NCI-H446 (cell line): ENCODE results near the gene NUP153.

Experiments used
- DNase-seq, 2 experiments: peaks; one replicate each; lab custom pipeline; 2025; lab: John Stamatoyannopoulos, UW

NUP153 gene

DNA sequence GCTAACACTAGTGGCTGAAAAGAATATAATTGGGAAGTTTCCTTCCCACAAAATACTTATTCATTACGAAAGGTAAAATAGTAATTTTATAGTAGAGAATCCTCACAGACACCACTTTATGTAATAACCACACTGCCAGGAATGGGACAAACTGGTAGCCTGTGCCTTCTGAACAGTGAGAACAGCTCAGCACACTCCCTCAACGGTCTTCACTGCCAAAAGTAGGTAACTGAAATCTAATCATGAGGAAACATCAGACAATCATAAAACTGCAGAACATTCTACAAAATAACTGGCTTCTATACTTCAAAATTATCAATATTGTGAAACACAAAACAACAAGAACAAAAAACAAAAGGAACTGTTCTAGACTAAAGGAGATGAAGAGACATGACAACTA, 44.1 kb downstream of the NUP153 start:
- DNase-seq: no peak

DNA sequence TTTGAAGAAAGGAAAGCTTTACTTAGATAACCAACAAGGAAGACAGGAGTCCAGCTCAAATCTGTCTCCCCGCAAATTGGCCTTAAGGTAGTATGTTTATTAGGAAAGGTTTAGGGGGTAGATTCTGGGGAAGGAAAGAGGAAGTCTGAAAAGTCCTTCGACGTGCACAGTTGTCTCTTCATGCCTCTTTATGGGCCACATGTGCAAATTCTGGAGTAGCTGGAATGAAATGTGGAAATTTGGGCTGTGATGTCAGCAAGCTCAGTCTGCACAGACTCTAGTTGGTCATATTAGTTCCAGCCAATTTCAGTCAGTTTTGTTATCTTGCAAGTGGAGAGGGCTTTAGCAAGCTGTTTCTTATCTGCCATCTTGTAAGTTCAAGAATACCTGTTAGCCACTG, 50.1 kb downstream of the NUP153 start:
- DNase-seq: no peak

DNA sequence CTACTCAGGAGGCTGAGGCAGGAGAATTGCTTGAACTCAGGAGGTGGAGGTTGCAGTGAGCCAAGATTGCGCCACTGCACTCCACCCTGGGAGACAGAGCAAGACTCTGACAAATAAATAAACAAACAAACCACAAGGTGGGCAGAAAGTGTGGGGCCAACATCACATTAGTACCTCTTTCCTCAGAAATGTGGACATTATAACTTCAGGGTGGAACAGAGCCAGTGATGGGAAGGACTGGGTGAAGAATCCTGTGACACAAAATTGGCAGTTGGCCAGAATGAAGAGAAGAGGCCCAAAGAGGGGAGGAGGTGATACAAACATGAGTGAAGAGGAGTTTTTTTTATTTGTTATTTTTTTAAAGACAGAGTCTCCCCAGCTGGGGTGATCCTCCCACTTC, 50.6 kb downstream of the NUP153 start:
- peak in 1 of 2 experiments; percentile 28 for DNase-seq

DNA sequence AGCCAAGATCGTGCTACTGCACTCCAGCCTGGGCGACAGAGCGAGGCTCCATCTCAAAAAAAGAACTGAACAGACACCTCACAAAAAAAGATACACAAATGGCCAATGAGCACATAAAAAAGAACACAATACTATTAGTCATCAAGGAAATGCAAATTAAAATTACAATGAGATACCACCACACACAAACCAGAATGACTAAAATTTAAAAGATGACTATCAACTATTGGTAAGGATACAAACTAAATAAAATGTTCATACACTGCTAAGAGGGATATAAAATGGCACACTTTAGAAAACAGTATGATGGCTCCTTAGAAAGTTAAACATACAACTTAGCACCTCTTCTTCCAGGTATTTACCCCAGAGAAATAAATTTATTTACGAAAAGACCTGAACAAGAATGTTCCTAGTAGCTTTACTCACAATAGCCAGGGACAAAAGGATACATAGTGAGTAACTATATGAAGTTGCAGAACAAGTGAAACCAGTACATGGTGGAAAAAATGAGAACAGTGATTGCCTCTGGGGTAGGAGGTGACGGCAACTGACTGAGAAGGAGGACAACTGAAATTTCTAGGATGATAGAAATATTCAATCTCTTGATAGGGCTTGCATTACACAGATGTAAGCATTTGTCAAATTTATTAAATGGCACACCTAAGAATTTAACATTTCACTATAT, 53.4 kb downstream of the NUP153 start:
- no peak for DNase-seq

DNA sequence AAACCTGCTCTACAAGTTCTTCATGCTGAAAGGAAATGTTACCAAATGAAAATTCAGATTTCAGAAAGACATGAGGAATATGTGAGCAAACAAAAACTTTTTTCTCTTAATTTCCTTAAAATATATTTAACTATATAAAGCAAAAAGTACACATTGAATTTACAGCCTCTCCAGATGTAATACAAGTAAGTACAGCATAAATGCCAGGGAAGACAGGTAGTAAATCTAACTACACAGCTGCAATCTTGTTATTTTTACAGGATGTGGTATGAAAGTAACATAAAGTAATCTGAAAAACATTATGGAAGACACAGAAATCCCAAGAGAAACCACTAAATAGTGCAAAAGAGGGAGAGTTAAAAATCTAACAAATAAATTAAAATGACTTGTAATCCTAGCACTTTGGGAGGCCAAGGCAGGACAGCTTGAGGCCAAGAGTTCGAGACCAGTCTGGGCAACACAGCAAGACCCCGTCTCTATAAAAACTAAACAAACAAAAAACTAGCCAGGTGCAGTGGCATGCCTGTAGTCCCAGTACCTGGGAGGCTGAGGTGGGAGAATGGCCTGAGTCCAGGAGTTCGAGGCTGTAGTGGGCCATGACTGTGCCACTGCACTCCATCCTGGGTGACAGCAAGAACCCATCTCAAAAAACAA, 55.9 kb downstream of the NUP153 start:
- DNase-seq: no peak

DNA sequence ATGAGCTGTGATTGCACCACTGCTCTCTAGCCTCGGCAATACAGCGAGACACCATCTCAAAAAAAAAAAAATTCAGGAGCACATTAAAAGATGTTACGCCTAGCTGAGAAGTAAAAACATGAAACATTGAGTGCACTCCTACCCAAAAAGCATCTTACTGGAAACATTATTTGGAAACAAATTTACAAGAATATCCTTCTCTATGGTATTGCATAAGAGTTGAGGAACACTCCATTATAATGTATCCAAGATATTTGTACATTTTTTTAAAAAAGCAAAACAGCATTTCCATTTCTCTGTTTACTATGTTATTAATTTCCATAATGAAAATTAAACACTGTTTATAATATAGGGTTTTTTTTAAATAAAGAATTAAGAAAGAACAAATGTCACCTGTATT, 58.0 kb downstream of the NUP153 start:
- no peak for DNase-seq

DNA sequence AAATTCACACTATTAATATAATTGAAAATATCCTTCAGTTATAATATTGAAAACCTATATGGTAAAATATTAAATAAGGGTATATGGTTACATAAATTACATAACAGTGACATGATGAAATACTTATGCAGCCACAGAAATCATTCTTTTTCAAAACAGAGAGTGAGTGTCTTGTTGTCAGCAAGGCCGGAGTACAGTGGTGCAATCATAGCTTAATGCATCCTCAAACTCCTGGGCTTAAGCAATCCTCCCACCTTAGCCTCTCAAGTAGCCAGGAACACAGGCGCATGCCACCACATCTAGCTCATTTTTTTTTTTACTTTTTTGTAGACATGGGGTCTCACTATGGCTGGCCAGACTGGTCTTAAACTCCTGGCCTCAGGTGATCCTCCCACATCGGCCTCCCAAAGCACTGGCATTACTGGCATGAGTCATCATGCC, 66.2 kb downstream of the NUP153 start:
- DNase-seq: no peak

DNA sequence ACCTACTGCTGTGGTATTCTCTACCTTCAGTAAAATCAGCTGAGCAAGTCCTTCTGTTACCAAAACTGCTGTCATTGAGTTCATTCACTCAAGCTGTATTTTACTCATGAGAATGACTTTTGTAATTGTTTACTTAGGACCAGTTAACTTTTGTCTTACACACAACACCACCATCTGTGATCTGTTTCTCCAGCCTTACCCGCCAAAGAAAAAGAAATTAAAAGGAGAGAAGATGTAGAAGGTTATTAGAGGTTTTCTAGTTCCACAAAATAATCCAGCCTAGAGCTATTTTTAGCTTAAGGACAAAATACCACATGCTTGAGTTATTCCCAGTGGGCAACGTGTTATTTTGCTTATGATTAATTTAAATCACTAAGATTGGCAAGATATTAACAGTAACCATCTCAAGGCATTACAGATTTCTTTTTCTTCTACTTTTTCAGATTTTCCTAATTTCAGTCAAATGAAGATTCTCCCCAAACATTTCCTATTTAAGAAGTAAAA, 68.5 kb downstream of the NUP153 start:
- no peak for DNase-seq

DNA sequence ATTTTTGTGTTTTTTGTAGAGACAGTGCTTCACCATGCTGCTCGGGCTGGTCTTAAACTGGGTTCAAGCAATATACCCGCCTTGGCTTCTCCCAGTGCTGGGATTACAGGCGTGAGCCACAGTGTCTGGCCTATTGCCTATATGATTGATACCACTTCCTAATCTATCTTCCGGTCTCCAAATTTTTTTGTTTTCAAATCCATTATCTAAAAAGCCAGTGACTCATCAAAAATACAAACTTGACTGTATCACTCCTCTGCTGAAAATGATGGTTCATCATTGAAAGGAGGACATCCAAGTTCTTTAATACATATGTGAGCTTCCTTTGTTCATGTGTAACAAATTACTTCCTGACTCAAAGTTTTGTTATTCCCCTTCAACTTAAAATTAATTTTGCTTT, 71.2 kb downstream of the NUP153 start:
- no peak for DNase-seq

DNA sequence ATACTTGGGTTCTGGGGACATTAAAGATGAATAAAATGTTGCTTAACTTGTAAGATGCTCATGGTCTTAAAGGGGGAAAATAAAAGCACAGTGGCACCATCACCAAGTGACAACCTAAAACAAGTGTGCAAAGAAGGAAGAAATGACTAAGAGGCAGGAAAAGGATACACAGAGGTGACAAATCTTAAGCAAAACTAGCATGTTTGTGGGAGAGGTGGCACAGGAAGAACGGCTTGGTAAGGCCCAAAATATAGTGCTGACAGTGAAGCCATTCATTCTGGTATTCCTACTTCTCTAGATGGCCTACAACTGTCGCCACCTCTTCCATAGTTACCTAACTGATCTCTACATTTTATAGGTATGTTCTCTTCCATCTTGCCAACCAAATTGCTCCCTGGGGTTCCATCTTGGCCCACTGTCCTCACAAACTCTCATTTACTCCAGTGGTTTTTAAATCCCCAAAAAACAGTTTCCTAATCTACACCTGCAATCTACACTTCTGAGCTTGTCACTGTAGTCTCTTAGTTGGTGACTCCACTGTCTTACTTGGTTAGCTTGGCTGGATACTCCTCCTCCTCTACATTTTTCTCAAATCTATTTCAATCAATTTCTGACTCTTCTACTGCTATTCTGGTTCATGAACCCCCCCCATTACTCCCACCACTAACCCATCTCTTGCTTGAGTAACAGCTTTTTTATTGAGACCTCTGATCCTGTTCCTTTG, 73.1 kb downstream of the NUP153 start:
- DNase-seq: no peak

DNA sequence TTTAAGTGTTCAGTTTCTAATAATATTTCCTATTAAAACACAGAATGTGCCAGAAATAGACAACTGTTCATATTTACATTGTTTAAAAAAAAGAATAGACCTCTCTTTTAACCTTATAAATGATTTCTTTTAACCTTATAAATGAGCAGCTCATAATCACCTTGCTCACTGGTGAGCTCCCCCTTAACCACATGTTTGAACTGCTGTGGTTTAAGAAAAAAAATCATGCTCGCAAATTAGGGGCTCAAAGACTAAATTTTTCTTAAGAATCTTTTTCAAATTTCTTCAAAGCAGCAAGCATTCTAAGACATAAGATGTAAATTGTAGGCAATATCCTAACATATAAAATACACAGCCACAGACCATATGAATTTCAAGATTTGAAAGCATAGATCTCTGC, 73.8 kb downstream of the NUP153 start:
- DNase-seq: no peak

DNA sequence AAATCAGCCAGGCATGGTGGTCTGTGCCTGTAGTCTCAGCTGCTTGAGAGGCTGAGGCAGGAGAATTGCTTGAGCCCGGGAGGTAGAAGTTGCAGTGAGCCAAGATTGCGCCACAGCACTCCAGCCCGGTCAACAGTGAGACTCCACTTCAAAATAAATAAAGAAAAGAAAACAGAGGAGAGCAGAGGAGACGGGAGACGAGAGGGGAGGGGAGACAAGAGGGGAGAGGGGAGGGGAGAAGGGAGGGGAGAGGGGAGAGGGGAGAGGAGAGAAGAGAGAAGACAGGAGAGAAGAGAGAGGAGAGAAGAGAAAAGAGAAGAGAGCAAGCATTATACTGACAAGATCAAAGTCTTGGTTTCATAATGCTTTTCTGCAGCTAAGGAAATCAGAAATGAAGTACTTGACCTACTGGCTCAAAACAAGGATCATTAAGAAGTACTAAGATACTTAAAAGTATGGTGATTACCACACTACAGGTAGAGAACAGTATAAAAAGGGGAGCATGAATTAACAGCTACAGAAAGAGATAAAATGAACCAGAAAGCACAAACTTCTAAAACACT, 76.1 kb downstream of the NUP153 start:
- DNase-seq: no peak

DNA sequence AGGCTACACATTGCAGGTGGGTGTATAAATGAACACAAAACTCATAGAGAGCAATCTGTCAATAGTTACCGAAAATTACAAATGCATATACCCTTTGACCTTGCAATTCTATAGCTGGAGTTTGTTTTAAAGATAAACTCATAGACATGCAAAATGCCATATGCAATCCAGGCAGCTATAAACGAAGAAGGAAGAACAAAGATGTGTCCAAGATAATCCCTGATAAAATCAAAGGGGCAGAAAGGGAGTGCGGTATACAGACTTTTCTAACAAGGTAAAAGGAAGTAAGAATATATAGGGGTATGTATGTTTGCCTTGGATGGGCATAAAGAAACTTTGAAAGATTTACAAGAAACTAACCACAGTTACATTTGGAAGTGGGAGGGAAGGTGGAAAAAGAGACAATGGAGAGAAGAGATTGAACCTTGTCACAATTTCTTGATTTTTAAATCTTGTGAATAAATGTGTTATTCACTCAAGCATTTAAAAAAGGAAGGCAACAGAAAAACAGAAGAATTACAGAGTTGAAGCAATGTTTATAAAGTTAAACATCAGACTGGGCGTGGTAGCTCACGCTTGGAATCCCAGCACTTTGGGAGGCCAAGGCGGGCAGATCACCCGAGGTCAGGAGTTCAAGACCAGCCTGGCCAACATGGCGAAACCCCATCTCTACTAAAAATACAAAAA, 76.8 kb downstream of the NUP153 start:
- DNase-seq: no peak

DNA sequence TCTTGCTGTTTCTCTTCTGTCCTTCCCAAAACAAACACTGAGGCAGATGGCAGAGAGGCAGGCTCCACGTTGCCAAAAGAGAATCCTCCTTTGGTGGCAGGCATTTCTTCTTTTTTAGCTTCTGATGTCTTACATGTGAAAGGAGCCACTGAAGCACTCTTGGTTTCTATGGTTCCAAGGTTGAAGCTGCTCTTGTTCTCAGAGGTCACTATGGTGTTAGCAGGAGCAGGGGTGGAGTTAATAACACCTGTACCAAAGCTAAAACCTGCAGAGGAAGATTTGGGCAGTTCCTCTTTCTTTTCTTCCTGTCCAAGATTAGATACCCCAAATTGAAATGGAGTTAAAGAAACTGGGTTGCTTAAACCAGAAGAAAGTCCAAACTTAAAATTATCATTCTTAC, 77.9 kb downstream of the NUP153 start:
- peak; percentile 11 to 21 for DNase-seq

DNA sequence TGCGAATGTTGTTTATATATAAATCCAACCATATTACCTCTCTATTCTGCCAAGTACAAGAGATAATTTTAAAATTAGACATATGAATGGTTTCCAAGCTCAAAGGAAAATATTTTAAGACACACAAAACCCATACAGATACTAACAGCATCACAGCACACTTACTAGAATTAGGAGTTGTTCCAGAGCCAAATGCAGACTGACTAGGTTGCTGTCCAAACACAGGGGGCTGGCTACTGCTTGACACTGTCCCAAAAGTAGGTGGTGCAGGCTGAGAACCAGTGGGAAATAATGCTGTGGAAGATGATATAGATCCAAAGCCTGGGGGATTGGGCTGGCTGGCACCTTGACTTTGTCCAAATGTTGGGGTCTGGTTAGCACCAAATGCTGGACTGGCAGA, 82.3 kb downstream of the NUP153 start:
- no peak for DNase-seq

DNA sequence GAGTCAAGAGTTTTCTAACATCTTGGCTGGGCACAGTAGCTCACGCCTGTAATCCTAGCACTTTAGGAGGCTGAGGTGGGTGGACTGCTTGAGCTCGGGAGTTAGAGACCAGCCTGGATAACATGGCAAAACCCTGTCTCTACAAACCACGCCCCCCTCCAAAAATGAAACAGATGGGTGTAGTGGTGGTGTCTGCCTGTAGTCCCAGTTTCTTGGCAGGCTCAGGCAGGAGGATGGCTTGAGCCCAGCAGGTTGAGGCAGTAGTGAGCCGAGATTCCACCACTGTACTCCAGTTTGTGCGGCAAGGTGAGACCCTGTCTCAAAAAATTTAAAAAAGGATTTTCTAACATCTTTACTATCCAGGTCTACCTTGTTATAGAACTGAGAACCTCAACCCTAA, 84.6 kb downstream of the NUP153 start:
- DNase-seq: peak; percentile 67 to 79

DNA sequence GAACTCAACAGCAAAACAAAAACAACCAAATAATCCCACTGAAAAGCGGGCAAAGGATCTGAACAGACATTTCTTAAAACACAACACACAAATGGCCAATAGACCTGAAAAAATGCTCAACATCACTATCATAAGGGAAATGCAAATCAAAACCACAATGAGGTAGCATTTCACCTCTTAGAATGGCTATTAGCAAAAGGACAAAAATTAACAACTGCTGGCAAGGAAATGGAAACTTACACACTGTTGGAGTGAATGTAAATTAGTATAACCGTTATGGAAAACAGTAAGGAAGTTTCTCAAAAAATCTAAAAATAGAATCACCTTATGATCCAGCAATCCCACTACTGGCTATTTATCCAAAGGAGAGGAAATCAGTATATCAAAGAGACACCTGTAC, 85.7 kb downstream of the NUP153 start:
- DNase-seq: no peak

DNA sequence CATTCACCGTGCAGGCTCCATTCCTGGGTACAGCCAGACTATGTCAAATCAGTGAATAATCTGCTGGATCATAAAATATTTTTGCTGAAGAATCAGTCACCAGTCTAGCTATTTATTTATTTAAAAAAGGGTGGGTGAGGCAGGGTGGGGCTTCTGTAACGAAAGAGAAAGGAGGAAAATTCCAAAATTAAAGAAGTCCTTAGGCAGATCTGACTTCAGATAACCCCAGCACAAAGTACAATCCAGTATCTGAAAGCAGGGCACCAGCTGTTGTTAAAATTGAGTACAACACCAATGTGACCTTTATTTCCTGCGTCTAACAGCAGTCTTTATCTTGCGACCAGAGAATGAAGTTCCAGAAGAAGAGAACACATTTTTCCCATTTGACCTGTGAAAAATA, 90.9 kb downstream of the NUP153 start:
- DNase-seq: no peak

DNA sequence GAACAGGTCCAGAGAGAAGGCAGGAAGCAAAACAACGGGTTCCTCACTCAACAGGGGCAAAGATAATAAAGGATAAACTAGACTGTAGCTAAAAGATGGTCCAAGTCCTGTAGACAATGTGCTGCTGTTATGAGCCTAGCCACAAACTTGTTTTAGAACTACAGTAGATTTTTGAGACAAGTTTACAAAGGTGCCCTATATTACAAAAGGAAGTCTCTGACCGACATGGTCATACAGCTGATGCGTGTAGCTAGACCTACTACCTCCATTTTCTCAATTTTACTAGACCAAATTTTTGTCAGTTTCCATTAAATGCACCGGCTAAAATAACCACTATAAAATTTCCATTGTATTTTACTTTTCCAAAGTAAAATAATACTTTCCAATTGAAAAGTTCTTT, 94.7 kb downstream of the NUP153 start:
- no peak for DNase-seq

DNA sequence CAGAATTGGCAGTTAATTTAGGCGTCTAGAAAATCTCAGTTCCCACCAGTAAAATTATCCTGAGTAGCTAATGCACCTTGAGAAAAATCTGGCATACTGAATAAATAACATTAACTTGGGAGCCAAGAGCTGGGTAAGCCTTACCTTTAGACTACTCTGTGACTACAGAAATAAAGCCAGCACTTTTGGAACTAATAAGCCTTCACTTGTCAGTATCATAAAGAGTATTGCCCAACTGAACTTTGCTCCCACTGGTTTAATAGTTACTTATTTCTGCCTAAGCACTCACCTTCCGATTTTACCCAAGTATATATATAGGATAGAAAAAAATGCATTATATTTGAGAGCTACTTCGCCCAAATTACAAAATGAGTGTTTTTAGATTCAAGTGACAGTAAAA, 95.9 kb downstream of the NUP153 start:
- DNase-seq: no peak

DNA sequence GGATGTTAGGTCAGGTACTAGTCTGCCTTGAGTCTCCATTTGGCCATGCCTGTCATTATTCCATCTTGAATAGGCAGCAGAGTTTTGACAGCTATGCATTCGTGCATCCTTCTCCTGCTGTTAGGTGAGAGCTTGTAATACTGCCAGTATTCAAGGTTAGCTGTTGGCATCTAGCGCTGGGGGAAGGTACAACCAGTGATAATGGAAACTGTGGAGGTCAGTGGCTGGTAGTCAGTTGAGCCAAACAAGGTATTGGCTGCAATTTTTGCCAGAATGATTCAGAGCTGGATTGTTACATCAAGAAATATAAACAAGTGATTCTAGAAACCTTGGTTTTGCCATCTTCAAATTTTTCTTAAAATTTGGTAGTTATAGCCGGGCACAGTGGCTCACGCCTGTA, 100.1 kb downstream of the NUP153 start:
- no peak for DNase-seq

DNA sequence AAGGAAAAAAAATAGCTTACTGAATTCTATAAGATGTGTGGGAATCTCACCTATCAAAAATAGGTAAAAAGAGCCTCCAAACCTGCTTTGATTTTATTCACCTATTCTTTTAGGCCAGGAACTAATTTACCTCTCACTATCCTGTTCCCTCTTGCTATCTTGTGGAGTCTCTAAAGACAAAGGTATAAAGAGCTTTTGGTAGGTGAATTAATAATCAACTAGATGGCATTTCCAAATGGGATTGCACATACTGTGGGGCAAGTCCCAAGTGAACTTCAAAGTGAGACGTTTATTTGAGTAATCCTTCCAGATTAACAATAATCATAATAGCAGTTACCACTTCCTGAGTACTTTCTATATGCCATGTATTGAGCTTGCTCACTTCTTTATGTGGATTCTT, 103.8 kb downstream of the NUP153 start:
- DNase-seq: no peak
